Type B pancreatic cell (in vitro differentiated cells): ENCODE results near the gene MMGT1. TPM values are rescaled to one million over a fixed set of nuclear protein-coding genes. Genes with fewer than 3 reads are reported as not detected.
A peak's percentile ranks its signal among the peaks of the same experiment; 100 is the strongest.

Experiments
- DNase-seq: peaks from one replicate; pipeline ENCODE4 v3.0.0; 2021; ENCODE audit warnings: mixed read lengths; ENCODE audit not compliant: unreplicated experiment; ENCODE audit errors: extremely low spot score
- H3K27ac Mint-ChIP-seq: 2 replicates; pipeline ENCODE4 v1.8.0; 2021; ENCODE audit warnings: mild to moderate bottlenecking, mixed read lengths
- H3K27me3 Mint-ChIP-seq: 2 replicates; pipeline ENCODE4 v1.8.0; 2021; ENCODE audit warnings: mixed read lengths
- H3K36me3 Mint-ChIP-seq: 2 replicates; pipeline ENCODE4 v1.8.0; 2021; ENCODE audit warnings: mixed read lengths
- H3K4me1 Mint-ChIP-seq: one replicate; pipeline ENCODE4 v1.8.0; 2021; ENCODE audit warnings: mixed read lengths; ENCODE audit not compliant: unreplicated experiment
- H3K4me3 Mint-ChIP-seq: 2 replicates; pipeline ENCODE4 v1.8.0; 2021; ENCODE audit warnings: mild to moderate bottlenecking, mixed read lengths
- H3K9me3 Mint-ChIP-seq: 2 replicates; pipeline ENCODE4 v1.8.0; 2021; ENCODE audit warnings: mixed read lengths
- total RNA-seq: library from RNA; stranded (reverse); gene quantifications from 2 replicates; pipeline ENCODE4 v1.2.1, GENCODE V29; 2021; ENCODE audit warnings: low replicate concordance
- TF ChIP-seq, protein P1 (sequence below): fragments of 200-600 bp; sonication (generic); conservative IDR thresholded peaks from 2 replicates; pipeline ENCODE4 v1.5.0; 2021; ENCODE audit warnings: antibody characterized with exemption, mild to moderate bottlenecking

The MMGT1 gene
- total RNA-seq, 1 donor from 2014 or later = 19.3 TPM

DNA sequence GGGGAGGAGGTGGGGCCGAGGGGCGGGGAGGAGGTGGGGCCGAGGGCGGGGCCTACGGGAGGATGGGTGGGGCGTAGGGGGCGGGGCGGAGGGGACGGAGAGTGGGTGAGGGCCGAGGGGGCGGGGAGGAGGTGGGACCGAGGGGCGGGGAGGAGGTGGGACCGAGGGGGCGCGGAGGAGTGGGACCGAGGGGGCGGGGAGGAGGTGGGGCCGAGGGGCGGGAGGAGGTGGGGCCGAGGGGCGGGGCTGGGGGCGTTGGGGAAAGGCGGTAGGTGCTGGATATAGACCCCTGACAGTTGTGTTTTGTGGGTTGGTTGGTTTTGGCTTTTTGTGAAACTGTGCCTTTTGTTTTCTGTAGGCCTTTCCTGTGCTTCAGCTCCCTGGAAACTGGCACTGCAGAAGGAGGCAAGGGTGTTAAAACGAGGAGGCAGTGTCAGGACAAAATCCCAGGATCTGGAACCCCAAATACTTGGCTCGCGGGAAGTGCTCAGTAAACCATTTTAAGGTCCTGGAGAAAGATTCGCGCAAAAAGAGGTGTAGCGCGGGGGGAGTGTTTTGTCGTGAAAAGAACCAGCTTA is 580 bp upstream of the MMGT1 start:
- H3K27ac Mint-ChIP-seq = peak overlapping the region; percentile 77
- H3K4me1 Mint-ChIP-seq = peaks cover 13% of the 10 kb centered on the region
- TF ChIP-seq, protein P1, sequence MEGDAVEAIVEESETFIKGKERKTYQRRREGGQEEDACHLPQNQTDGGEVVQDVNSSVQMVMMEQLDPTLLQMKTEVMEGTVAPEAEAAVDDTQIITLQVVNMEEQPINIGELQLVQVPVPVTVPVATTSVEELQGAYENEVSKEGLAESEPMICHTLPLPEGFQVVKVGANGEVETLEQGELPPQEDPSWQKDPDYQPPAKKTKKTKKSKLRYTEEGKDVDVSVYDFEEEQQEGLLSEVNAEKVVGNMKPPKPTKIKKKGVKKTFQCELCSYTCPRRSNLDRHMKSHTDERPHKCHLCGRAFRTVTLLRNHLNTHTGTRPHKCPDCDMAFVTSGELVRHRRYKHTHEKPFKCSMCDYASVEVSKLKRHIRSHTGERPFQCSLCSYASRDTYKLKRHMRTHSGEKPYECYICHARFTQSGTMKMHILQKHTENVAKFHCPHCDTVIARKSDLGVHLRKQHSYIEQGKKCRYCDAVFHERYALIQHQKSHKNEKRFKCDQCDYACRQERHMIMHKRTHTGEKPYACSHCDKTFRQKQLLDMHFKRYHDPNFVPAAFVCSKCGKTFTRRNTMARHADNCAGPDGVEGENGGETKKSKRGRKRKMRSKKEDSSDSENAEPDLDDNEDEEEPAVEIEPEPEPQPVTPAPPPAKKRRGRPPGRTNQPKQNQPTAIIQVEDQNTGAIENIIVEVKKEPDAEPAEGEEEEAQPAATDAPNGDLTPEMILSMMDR = no peak
- no peaks in the 10 kb centered on the region for H3K27me3 Mint-ChIP-seq
- peak; percentile 72 for DNase-seq
- no peaks in the 10 kb centered on the region for H3K36me3 Mint-ChIP-seq
- no peaks in the 10 kb centered on the region for H3K9me3 Mint-ChIP-seq
- H3K4me3 Mint-ChIP-seq = peak overlapping the region; percentile 83

DNA sequence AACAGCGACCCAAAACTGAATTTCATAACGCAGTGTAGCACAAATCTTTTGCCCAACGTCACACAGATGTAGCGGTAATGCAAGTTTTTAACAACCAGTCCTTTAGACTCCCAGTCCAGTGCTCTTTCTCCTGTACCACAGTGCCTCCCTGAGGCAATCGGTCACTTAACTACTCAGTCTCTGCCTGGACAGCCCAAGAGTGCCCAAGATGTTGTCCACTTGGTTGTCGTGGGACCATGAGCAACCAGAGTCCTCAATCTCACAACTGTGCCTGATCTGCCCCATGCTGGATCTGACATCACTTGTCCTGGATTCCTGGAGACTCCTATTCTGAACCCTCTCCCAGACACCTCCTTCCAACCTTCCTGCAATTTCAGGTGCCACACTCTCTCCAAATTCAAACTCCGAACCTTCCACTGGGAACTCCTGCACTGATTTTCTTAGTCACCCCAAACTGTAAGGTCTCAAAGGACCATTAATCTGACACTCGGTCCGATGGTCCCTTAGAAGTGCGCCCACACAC is 702 bp downstream of the MMGT1 start:
- TF ChIP-seq, protein P1 = no peak
- no peak for DNase-seq
- Mint-ChIP-seq H3K4me1 (peaks cover 13% of the 10 kb centered on the region), H3K27ac (peak overlapping the region; percentile 99), H3K36me3 (no peaks in the 10 kb centered on the region), H3K27me3 (no peaks in the 10 kb centered on the region), H3K4me3 (peak overlapping the region; percentile 99), H3K9me3 (no peaks in the 10 kb centered on the region)

DNA sequence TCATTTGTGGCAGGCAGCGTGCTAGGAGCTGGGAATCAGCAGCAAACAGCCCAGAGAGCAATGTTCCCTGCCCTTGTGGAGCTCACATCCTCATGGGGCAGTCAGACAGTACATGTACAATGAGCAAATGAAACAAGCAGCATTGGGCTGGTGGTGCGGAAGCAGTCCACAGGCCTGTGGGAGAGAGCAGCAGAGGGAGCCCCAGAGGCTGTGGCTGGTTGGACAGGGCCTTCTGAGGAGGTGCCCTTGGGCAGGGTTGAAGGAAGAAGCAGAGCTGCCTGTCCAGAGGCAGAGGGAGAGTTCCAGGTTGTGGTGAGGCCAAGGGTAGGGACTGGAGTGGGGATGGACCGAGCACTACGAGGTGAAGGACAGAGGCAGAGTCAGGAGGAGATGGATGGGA is 22.5 kb downstream of the MMGT1 start:
- Mint-ChIP-seq H3K9me3 (no peaks in the 10 kb centered on the region), H3K27me3 (no peaks in the 10 kb centered on the region)
- no peak for DNase-seq

DNA sequence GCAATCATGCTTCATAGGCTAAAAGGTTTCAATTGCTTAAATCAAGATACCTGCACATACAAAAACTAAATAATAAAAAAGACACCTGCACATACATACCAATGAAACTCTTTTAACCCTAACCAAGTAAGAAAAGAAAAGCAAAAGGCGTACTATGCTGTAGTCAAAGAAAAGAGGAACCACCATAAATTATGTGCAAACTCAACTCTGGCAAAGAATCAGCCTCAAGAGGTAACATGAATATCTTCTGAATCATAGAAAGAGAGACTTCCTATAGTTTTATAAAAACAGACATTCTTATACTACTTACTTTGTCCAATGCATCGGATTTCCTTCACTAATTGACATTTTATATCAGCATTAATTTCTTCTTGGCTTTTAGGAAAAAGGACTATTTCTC is 29.3 kb downstream of the MMGT1 start:
- no peak overlapping the region for H3K4me3 Mint-ChIP-seq
- TF ChIP-seq, protein P1 = no peak
- H3K27ac Mint-ChIP-seq = no peak overlapping the region
- H3K36me3 Mint-ChIP-seq = no peaks in the 10 kb centered on the region
- no peaks in the 10 kb centered on the region for H3K9me3 Mint-ChIP-seq
- H3K27me3 Mint-ChIP-seq = no peaks in the 10 kb centered on the region
- H3K4me1 Mint-ChIP-seq = no peaks in the 10 kb centered on the region
- no peak for DNase-seq

More for the DNA sequence above, 22.5 kb downstream of the MMGT1 start:
- no peak overlapping the region for H3K4me3 Mint-ChIP-seq
- no peak overlapping the region for H3K27ac Mint-ChIP-seq
- H3K36me3 Mint-ChIP-seq = no peaks in the 10 kb centered on the region
- no peaks in the 10 kb centered on the region for H3K4me1 Mint-ChIP-seq
- TF ChIP-seq, protein P1 = no peak

DNA sequence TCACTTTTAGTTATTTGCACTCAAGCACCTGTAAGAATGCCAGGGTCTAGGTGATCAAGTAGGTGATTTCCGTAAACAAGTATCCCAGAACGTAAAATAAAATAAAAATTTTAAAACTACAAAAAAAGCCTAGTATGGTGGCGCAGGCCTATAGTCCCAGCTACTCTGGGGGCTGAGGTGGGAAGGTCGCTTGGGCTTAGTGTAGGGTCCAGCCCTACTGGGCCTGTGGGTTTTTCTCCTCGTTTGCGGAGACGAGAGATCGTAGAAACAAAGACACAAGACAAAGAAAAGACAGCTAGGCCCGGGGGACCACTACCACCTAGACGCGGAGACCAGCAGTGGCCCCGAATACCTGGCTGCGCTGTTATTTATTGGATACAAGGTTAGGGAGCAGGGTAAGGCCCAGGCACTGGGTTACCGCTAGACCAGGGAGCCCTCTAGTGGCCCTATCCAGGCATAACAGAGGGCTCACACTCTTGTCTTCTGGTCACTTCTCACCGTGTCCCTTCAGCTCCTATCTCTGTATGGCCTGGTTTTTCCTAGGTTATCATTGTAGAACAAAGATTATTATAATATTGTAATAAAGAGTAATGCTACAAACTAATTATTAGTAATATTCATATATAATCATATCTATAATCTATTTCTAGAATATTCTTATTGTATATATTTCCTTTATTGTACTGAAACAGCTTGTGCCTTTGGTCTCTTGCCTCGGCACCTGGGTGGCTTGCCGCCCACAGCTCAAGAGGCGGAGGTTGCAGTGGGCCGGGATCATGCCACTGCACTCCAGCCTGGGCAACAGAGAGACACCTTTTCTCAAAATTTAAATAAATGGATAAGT is 41.9 kb downstream of the MMGT1 start:
- no peaks in the 10 kb centered on the region for H3K4me1 Mint-ChIP-seq
- no peaks in the 10 kb centered on the region for H3K36me3 Mint-ChIP-seq
- H3K27ac Mint-ChIP-seq = no peak overlapping the region
- TF ChIP-seq, protein P1 = peak; percentile 76
- no peak for DNase-seq
- no peaks in the 10 kb centered on the region for H3K9me3 Mint-ChIP-seq
- H3K4me3 Mint-ChIP-seq = no peak overlapping the region
- H3K27me3 Mint-ChIP-seq = no peaks in the 10 kb centered on the region
